ENCODE data around the gene SYNDIG1. TPM values are rescaled to one million over a fixed set of nuclear protein-coding genes. Genes with fewer than 3 reads are reported as not detected.

SYNDIG1 gene
- polyA plus RNA-seq, 1 of the 3 experiments (the other 2 are of a cell fraction) = not detected

DNA sequence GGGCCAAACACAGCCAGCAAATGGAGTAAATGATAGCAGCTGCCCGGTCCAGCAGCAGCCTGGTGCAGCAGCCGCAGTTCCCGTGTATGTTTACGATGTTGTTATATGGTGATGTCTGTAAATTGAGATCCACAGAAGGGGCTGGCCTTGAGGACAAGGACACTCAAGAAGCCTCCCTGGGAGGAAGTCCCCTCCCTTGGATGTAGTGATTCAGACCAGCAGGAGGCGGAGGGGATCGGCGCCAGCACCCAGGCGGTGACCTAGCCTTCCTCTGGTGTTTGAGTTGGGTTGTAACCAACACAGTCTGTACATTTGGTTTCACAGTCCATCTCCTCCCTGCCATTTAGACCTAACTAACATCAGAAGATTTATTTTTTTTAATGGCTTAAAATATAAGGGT lies 187.8 kb downstream of the SYNDIG1 start:
- no peaks in the 10 kb centered on the region for H4K20me1 ChIP-seq (ENCODE audit: insufficient read depth)
- ChIA-PET CTCF (no interaction called here), POLR2A (no interaction called here)
- no peak overlapping the region for H2AFZ ChIP-seq (ENCODE audit: low read depth)
- H3K9ac ChIP-seq = no peak overlapping the region
- H3K4me3 ChIP-seq (ENCODE audit: low read depth in 2 of 2, low read length in 1 of 2) = no peak overlapping the region
- H3K4me1 ChIP-seq (ENCODE audit: control insufficient read depth in 1 of 2, insufficient read depth in 2 of 2, low read depth in 1 of 2, low read length in 1 of 2) = peaks cover 9 to 18% of the 10 kb centered on the region in 2 experiments; a peak in 2 of 4 replicates
- 83% methylated on average over 8 of the region's 8 CpGs for WGBS (ENCODE audit: low lambda C conversion rate)
- no peak for DNase-seq
- no peaks in the 10 kb centered on the region for H3K27me3 ChIP-seq (ENCODE audit: insufficient read depth)
- H3F3A ChIP-seq (replicated peaks; ENCODE audit: insufficient read depth) = no peaks in the 10 kb centered on the region
- H3K9me2 ChIP-seq = no peaks in the 10 kb centered on the region
- no peak overlapping the region for H3K4me2 ChIP-seq
- no peaks in the 10 kb centered on the region for H3K36me3 ChIP-seq (replicated peaks in 1 of 2; ENCODE audit: control insufficient read depth in 1 of 2, insufficient read depth in 2 of 2, low read length in 1 of 2)
- no peak overlapping the region for H3K27ac ChIP-seq (ENCODE audit: low read depth in 2 of 2, low read length in 1 of 2)
- H3K9me3 ChIP-seq = no peaks in the 10 kb centered on the region
- TF ChIP-seq, protein P1, sequence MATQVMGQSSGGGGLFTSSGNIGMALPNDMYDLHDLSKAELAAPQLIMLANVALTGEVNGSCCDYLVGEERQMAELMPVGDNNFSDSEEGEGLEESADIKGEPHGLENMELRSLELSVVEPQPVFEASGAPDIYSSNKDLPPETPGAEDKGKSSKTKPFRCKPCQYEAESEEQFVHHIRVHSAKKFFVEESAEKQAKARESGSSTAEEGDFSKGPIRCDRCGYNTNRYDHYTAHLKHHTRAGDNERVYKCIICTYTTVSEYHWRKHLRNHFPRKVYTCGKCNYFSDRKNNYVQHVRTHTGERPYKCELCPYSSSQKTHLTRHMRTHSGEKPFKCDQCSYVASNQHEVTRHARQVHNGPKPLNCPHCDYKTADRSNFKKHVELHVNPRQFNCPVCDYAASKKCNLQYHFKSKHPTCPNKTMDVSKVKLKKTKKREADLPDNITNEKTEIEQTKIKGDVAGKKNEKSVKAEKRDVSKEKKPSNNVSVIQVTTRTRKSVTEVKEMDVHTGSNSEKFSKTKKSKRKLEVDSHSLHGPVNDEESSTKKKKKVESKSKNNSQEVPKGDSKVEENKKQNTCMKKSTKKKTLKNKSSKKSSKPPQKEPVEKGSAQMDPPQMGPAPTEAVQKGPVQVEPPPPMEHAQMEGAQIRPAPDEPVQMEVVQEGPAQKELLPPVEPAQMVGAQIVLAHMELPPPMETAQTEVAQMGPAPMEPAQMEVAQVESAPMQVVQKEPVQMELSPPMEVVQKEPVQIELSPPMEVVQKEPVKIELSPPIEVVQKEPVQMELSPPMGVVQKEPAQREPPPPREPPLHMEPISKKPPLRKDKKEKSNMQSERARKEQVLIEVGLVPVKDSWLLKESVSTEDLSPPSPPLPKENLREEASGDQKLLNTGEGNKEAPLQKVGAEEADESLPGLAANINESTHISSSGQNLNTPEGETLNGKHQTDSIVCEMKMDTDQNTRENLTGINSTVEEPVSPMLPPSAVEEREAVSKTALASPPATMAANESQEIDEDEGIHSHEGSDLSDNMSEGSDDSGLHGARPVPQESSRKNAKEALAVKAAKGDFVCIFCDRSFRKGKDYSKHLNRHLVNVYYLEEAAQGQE (IDR thresholded peaks at IDR 0.05; ENCODE audit: low read depth, low read length) = no peak
- no peak for TF ChIP-seq RCOR1 (IDR thresholded peaks at IDR 0.05; ENCODE audit: low read length)
- no peak for TF ChIP-seq RXRA (IDR thresholded peaks at IDR 0.05; ENCODE audit: borderline replicate concordance, low read depth)
- TF ChIP-seq, protein P2, sequence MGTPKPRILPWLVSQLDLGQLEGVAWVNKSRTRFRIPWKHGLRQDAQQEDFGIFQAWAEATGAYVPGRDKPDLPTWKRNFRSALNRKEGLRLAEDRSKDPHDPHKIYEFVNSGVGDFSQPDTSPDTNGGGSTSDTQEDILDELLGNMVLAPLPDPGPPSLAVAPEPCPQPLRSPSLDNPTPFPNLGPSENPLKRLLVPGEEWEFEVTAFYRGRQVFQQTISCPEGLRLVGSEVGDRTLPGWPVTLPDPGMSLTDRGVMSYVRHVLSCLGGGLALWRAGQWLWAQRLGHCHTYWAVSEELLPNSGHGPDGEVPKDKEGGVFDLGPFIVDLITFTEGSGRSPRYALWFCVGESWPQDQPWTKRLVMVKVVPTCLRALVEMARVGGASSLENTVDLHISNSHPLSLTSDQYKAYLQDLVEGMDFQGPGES (IDR thresholded peaks at IDR 0.05; ENCODE audit: low read depth, low read length) = no peak
- TF ChIP-seq SIN3A (IDR thresholded peaks at IDR 0.05; ENCODE audit: borderline replicate concordance, low read depth, low read length) = no peak
- H3K79me2 ChIP-seq (ENCODE audit: insufficient read depth) = no peaks in the 10 kb centered on the region

- no peak overlapping the region for H2AFZ ChIP-seq (ENCODE audit: low read depth)
- ChIA-PET CTCF (no interaction called here), POLR2A (no interaction called here)
- no peak overlapping the region for H3K27ac ChIP-seq (ENCODE audit: low read depth in 2 of 2, low read length in 1 of 2)
- no peaks in the 10 kb centered on the region; the same call in 1 of the 2 replicates for H3K27me3 ChIP-seq (ENCODE audit: insufficient read depth)
- H3K79me2 ChIP-seq (ENCODE audit: insufficient read depth) = no peaks in the 10 kb centered on the region
- no peak for TF ChIP-seq TAF1 (IDR thresholded peaks at IDR 0.05; ENCODE audit: borderline replicate concordance, low read depth, low read length)
- TF ChIP-seq RCOR1 (IDR thresholded peaks at IDR 0.05; ENCODE audit: low read length) = no peak
- TF ChIP-seq FOSL2 (IDR thresholded peaks at IDR 0.05; ENCODE audit: borderline replicate concordance, low read depth) = no peak
- no peak for TF ChIP-seq MXI1 (IDR thresholded peaks at IDR 0.05; ENCODE audit: low read depth, low read length)
- TF ChIP-seq USF1 (IDR thresholded peaks at IDR 0.05; ENCODE audit: borderline replicate concordance, low read depth) = no peak
- no peak for TF ChIP-seq YY1 (IDR thresholded peaks at IDR 0.05; ENCODE audit: low read depth)
- no peak for TF ChIP-seq CHD2 (IDR thresholded peaks at IDR 0.05; ENCODE audit: low read length, partially characterized antibody)
- no peak for TF ChIP-seq JUND (IDR thresholded peaks at IDR 0.05)
- no peak for TF ChIP-seq EZH2phosphoT487 (IDR thresholded peaks at IDR 0.05; ENCODE audit: borderline replicate concordance, low read depth)
- TF ChIP-seq MEF2A (IDR thresholded peaks at IDR 0.05; ENCODE audit: borderline replicate concordance, low read depth) = no peak
- TF ChIP-seq, protein P3, sequence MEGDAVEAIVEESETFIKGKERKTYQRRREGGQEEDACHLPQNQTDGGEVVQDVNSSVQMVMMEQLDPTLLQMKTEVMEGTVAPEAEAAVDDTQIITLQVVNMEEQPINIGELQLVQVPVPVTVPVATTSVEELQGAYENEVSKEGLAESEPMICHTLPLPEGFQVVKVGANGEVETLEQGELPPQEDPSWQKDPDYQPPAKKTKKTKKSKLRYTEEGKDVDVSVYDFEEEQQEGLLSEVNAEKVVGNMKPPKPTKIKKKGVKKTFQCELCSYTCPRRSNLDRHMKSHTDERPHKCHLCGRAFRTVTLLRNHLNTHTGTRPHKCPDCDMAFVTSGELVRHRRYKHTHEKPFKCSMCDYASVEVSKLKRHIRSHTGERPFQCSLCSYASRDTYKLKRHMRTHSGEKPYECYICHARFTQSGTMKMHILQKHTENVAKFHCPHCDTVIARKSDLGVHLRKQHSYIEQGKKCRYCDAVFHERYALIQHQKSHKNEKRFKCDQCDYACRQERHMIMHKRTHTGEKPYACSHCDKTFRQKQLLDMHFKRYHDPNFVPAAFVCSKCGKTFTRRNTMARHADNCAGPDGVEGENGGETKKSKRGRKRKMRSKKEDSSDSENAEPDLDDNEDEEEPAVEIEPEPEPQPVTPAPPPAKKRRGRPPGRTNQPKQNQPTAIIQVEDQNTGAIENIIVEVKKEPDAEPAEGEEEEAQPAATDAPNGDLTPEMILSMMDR (IDR thresholded peaks at IDR 0.05) = no peak
- H3F3A ChIP-seq (replicated peaks; ENCODE audit: insufficient read depth) = no peaks in the 10 kb centered on the region
- H3K9me3 ChIP-seq = no peaks in the 10 kb centered on the region
- no peak overlapping the region for H3K9ac ChIP-seq
- DNase-seq = no peak
- H3K9me2 ChIP-seq = no peaks in the 10 kb centered on the region
- WGBS (ENCODE audit: low lambda C conversion rate) = 73% methylated on average over 14 of the region's 27 CpGs
- no peaks in the 10 kb centered on the region for H4K20me1 ChIP-seq (ENCODE audit: insufficient read depth)
- no peaks in the 10 kb centered on the region for H3K36me3 ChIP-seq (replicated peaks in 1 of 2; ENCODE audit: control insufficient read depth in 1 of 2, insufficient read depth in 2 of 2, low read length in 1 of 2)
- peaks cover 12 to 13% of the 10 kb centered on the region in 2 experiments; a peak in 2 of 4 replicates for H3K4me1 ChIP-seq (ENCODE audit: control insufficient read depth in 1 of 2, insufficient read depth in 2 of 2, low read depth in 1 of 2, low read length in 1 of 2)
- no peak overlapping the region for H3K4me3 ChIP-seq (ENCODE audit: low read depth in 2 of 2, low read length in 1 of 2)
- H3K4me2 ChIP-seq = no peak overlapping the region
Observed at GRCh38 chr20:24657878-24658620, 188.6 kb downstream of the SYNDIG1 start.

Data from SK-N-SH (cell line).